ENCODE measurements around the gene UROS. TPM values are rescaled to one million over a fixed set of nuclear protein-coding genes. Genes with fewer than 3 reads are reported as not detected.

UROS gene
- total and polyA plus RNA-seq, 4 donors = 24.9 to 157 (median 37.9) TPM

DNA sequence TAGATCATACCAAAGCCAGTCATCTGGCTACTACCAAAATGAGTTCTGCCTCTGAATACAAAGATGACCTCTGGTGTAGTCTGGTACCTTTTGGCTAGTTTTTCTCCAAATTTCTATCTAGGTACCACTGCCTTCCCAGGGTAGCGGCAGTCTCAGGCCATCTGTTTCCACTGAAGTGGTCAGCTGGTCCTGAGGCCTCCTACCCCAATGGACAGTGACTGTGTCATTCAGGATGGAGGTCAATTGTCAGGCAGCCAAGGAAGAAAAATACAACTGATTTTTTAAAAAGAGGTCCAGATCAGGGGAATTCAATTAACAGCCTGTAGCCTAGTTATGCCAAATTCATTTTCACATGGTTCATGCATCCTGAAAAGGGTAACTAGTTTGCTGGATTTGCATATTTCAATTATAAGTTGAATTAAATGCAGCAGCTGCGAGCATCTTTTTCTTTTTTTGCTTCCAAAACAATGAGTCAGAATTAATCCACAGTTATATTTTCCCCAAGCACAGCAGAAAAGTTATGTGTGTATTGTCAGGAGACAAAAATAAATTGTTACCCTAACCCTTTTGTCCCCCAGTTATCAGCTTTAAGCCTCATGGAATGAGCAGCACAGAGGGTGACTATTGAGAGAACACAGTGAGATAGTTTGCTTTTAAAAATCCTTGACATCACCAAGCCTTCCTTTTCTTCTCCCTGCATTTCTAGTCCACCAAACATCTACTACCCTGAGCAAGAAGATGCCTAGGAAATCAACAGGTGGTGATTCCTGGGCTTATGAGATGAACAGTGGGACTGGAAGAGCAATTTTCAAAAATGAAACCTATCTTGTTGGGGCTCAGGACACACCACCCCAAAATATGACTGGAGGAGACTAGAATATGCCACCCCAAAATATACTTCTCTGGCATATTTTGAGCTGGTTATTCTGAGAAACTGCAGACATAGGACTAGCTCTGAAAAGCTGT lies 28.0 kb upstream of the UROS start:
- Histone ChIP-seq H3K36me3 (ENCODE audit: control insufficient read depth in 4 of 4, insufficient read depth in 3 of 4, low read depth in 1 of 4, low read length in 3 of 4) (peaks cover 1 to 22% (median 15%) of the 10 kb centered on the region in 4 donors), H3K27ac (ENCODE audit: low read depth in 1 of 2, low read length in 2 of 2) (no peak overlapping the region), H3K4me1 (ENCODE audit: control insufficient read depth in 4 of 4, insufficient read depth in 4 of 4, low read length in 3 of 4) (peaks cover 5 to 17% (median 14%) of the 10 kb centered on the region in 4 donors), H3K9me3 (ENCODE audit: control insufficient read depth in 4 of 4, low read length in 3 of 4) (no peaks in the 10 kb centered on the region), H3K9ac (ENCODE audit: low read depth in 1 of 2, low read length in 2 of 2) (no peak overlapping the region), H3K4me3 (ENCODE audit: low read depth in 1 of 3, low read length in 3 of 3) (no peak overlapping the region), H3K27me3 (ENCODE audit: control insufficient read depth in 4 of 4, insufficient read depth in 4 of 4, low read length in 3 of 4) (no peaks in the 10 kb centered on the region)
- no peak for DNase-seq (ENCODE audit: low spot score)
- TF ChIP-seq RAD21 (IDR thresholded peaks at IDR 0.05) (no peak), HNF4G (IDR thresholded peaks at IDR 0.05) (no peak), SP1 (IDR thresholded peaks at IDR 0.05) (no peak), NR2F2 (IDR thresholded peaks at IDR 0.05) (no peak), FOXA1 (IDR thresholded peaks at IDR 0.05) (no peak), HNF4A (conservative IDR thresholded peaks at IDR 0.05) (no peak), FOXA2 (IDR thresholded peaks at IDR 0.05) (no peak), GABPA (IDR thresholded peaks at IDR 0.05 in 1 of 2, conservative IDR thresholded peaks at IDR 0.05 in 1 of 2) (no peak), YY1 (IDR thresholded peaks at IDR 0.05) (no peak), EGR1 (IDR thresholded peaks at IDR 0.05; ENCODE audit: low read depth in 2 of 2) (no peak)
- TF ChIP-seq, protein P1, sequence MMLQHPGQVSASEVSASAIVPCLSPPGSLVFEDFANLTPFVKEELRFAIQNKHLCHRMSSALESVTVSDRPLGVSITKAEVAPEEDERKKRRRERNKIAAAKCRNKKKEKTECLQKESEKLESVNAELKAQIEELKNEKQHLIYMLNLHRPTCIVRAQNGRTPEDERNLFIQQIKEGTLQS (IDR thresholded peaks at IDR 0.05) = no peak
- TF ChIP-seq, protein P2, sequence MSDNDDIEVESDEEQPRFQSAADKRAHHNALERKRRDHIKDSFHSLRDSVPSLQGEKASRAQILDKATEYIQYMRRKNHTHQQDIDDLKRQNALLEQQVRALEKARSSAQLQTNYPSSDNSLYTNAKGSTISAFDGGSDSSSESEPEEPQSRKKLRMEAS (IDR thresholded peaks at IDR 0.05) = no peak
- TF ChIP-seq, protein P3, sequence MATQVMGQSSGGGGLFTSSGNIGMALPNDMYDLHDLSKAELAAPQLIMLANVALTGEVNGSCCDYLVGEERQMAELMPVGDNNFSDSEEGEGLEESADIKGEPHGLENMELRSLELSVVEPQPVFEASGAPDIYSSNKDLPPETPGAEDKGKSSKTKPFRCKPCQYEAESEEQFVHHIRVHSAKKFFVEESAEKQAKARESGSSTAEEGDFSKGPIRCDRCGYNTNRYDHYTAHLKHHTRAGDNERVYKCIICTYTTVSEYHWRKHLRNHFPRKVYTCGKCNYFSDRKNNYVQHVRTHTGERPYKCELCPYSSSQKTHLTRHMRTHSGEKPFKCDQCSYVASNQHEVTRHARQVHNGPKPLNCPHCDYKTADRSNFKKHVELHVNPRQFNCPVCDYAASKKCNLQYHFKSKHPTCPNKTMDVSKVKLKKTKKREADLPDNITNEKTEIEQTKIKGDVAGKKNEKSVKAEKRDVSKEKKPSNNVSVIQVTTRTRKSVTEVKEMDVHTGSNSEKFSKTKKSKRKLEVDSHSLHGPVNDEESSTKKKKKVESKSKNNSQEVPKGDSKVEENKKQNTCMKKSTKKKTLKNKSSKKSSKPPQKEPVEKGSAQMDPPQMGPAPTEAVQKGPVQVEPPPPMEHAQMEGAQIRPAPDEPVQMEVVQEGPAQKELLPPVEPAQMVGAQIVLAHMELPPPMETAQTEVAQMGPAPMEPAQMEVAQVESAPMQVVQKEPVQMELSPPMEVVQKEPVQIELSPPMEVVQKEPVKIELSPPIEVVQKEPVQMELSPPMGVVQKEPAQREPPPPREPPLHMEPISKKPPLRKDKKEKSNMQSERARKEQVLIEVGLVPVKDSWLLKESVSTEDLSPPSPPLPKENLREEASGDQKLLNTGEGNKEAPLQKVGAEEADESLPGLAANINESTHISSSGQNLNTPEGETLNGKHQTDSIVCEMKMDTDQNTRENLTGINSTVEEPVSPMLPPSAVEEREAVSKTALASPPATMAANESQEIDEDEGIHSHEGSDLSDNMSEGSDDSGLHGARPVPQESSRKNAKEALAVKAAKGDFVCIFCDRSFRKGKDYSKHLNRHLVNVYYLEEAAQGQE (IDR thresholded peaks at IDR 0.05) = no peak
- TF ChIP-seq, protein P4, sequence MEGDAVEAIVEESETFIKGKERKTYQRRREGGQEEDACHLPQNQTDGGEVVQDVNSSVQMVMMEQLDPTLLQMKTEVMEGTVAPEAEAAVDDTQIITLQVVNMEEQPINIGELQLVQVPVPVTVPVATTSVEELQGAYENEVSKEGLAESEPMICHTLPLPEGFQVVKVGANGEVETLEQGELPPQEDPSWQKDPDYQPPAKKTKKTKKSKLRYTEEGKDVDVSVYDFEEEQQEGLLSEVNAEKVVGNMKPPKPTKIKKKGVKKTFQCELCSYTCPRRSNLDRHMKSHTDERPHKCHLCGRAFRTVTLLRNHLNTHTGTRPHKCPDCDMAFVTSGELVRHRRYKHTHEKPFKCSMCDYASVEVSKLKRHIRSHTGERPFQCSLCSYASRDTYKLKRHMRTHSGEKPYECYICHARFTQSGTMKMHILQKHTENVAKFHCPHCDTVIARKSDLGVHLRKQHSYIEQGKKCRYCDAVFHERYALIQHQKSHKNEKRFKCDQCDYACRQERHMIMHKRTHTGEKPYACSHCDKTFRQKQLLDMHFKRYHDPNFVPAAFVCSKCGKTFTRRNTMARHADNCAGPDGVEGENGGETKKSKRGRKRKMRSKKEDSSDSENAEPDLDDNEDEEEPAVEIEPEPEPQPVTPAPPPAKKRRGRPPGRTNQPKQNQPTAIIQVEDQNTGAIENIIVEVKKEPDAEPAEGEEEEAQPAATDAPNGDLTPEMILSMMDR (IDR thresholded peaks at IDR 0.05; ENCODE audit: low read depth, low read length, missing input control) = no peak
- TF ChIP-seq, protein P5, sequence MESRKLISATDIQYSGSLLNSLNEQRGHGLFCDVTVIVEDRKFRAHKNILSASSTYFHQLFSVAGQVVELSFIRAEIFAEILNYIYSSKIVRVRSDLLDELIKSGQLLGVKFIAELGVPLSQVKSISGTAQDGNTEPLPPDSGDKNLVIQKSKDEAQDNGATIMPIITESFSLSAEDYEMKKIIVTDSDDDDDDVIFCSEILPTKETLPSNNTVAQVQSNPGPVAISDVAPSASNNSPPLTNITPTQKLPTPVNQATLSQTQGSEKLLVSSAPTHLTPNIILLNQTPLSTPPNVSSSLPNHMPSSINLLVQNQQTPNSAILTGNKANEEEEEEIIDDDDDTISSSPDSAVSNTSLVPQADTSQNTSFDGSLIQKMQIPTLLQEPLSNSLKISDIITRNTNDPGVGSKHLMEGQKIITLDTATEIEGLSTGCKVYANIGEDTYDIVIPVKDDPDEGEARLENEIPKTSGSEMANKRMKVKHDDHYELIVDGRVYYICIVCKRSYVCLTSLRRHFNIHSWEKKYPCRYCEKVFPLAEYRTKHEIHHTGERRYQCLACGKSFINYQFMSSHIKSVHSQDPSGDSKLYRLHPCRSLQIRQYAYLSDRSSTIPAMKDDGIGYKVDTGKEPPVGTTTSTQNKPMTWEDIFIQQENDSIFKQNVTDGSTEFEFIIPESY (IDR thresholded peaks at IDR 0.05) = no peak
- WGBS = 98% methylated on average over 2 of the region's 2 CpGs
